Rectal smooth muscle tissue (tissue), 1 donor: Measurements from ENCODE around the gene PTPN7.

Experiments
- H3K27ac ChIP-seq: one replicate; pipeline ENCODE4 v1.7.0; 2013; ENCODE audit warnings: low read depth, low read length, inconsistent platforms
- H3K27me3 ChIP-seq: one replicate; pipeline ENCODE4 v1.7.0; 2013; ENCODE audit warnings: low read length; ENCODE audit not compliant: control insufficient read depth, insufficient read depth
- H3K36me3 ChIP-seq: one replicate; pipeline ENCODE4 v1.7.0; 2013; ENCODE audit warnings: low read length; ENCODE audit not compliant: control insufficient read depth, insufficient read depth
- H3K4me1 ChIP-seq: one replicate; pipeline ENCODE4 v1.7.0; 2013; ENCODE audit warnings: low read length; ENCODE audit not compliant: control insufficient read depth, insufficient read depth
- H3K4me3 ChIP-seq: one replicate; pipeline ENCODE4 v1.7.0; 2013; ENCODE audit warnings: low read length
- H3K9ac ChIP-seq: one replicate; pipeline ENCODE4 v1.7.0; 2013; ENCODE audit warnings: low read length

PTPN7 gene

DNA sequence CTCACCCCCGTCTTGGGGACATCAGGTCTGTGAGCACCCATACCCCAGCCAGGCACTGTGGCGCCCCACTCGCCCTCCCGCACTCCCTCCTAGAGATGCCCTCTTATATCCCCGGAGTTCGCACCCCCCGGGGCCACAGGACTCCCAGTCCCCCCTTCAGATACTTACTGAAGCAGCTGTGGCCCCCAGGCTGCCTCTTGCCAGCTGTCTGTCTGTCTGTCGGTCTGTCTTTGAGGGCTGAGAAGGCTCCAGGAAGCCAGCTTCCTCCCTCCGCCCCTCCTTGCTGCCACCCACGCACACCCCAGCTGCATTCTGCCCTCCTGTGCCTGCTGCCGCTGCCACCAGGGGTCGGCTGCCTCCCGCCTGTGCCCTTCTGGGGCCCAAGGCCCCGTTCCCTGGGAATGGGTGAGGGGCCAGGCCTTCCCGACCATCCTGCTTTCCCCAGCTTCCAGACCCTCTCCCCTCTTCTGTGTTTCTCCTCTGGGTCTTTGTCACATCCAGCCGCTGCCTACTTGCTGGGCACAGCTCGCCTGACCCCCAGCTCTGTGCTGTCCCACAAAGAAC lies at the start of gene PTPN7:
TSS of gene PTPN7 (minus strand) at position 226 of the 564 bp plus-strand sequence. CDS start 1,200 bp downstream, outside the sequence.
- no peaks in the 10 kb centered on the region for H3K27me3 ChIP-seq
- H3K27ac ChIP-seq = no peak within 1 kb of the TSS
- H3K36me3 ChIP-seq = no peaks in the 10 kb centered on the region
- H3K9ac ChIP-seq = peak within 1 kb of the TSS; percentile 59
- peak within 1 kb of the TSS; percentile 64 for H3K4me3 ChIP-seq
- H3K4me1 ChIP-seq = no peaks in the 10 kb centered on the region

DNA sequence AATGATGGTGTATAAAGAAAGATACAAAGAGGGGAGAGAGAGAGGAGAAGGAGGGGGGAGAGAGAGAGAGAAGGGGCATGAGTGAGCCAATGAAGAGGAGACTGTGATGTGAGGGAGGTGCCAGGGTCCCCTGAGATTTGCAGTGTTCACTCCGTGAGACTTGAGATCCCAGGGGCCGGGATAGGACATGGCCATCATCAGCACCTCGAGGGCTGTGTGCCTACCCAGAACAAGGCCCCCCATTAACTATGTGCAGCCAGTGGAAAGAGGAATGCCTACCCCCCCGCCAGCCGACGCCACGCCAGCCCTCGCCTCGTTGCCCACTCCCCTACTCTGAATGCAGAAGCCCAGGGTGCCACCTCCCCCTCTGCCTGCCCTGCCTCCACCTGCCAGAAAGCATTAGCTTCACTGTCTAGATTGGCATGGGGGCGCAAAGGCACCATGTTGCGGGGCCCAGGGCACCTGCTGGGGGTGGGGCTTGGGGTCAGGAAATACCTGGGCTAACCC lies 48.0 kb upstream of the PTPN7 start:
- no peak overlapping the region for H3K9ac ChIP-seq
- H3K4me1 ChIP-seq = no peaks in the 10 kb centered on the region
- H3K4me3 ChIP-seq = no peak overlapping the region
- no peak overlapping the region for H3K27ac ChIP-seq
- no peaks in the 10 kb centered on the region for H3K36me3 ChIP-seq
- no peaks in the 10 kb centered on the region for H3K27me3 ChIP-seq

DNA sequence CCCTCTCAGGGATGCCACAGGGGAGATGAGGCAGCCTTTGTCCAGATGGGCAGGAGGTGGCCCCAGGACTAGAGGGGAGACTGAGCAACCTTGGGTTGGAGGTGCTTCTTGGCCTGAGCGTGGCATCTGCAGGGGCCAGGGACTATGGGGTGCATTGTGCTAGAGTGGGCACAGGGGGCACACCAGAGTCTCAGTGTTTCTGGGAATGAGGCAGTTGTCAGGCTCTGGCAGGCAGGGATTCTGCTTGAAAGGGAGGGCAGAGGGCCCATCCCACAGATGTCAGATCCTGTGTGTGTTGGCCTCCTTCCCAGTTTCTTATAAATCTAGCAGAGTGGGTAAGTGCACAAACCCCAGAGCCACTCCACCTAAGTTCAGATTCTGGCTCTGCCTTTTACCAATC lies 46.9 kb upstream of the PTPN7 start:
- Histone ChIP-seq H3K27ac (no peak overlapping the region), H3K9ac (no peak overlapping the region), H3K4me3 (no peak overlapping the region), H3K36me3 (no peaks in the 10 kb centered on the region), H3K27me3 (no peaks in the 10 kb centered on the region), H3K4me1 (no peaks in the 10 kb centered on the region)

DNA sequence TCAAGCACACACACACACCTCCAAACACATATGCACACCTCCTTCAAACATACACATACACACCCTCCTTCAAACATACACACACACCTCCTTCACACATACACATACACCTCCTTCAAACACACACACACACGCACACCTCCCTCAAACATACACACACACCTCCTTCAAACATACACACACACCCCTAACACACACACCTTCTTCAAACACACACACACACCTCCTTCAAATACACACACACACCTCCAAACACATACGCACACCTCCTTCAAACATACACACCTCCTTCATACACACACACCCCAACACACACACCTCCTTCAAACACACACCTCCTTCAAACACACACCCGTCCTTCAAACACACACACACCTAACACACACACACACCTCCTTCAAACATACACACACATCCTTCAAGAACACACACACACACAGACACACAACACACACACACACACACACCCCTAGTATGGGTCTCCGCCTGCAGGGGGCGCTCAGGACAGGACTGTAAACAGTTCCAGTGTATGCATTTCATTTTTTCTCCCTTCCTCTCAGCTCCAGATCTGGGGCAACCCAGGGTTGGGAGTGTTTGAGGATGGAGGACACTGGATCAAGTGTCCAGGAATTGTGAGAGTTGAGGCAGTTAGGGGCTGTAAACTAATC lies 45.3 kb upstream of the PTPN7 start:
- Histone ChIP-seq H3K27me3 (no peaks in the 10 kb centered on the region), H3K36me3 (no peaks in the 10 kb centered on the region), H3K9ac (no peak overlapping the region), H3K27ac (no peak overlapping the region), H3K4me1 (no peaks in the 10 kb centered on the region), H3K4me3 (no peak overlapping the region)

DNA sequence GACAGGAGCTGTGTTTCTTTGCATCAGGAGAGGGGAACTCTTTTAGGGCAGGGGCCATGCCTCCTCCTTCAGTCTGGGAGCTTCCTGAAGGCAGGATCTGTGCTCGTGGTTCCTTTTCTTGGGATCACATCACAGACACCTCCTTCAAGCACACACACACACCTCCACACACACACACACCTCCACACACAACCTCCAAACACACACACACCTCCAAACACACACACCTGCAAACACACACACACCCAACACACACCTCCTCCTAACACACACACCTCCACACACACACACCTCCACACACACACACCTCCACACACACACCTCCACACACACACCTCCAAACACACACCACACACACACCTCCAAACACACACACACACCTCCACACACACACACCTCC lies 43.7 kb upstream of the PTPN7 start:
- no peak overlapping the region for H3K4me3 ChIP-seq
- no peaks in the 10 kb centered on the region for H3K4me1 ChIP-seq
- no peak overlapping the region for H3K9ac ChIP-seq
- H3K27me3 ChIP-seq = no peaks in the 10 kb centered on the region
- no peak overlapping the region for H3K27ac ChIP-seq
- no peaks in the 10 kb centered on the region for H3K36me3 ChIP-seq

DNA sequence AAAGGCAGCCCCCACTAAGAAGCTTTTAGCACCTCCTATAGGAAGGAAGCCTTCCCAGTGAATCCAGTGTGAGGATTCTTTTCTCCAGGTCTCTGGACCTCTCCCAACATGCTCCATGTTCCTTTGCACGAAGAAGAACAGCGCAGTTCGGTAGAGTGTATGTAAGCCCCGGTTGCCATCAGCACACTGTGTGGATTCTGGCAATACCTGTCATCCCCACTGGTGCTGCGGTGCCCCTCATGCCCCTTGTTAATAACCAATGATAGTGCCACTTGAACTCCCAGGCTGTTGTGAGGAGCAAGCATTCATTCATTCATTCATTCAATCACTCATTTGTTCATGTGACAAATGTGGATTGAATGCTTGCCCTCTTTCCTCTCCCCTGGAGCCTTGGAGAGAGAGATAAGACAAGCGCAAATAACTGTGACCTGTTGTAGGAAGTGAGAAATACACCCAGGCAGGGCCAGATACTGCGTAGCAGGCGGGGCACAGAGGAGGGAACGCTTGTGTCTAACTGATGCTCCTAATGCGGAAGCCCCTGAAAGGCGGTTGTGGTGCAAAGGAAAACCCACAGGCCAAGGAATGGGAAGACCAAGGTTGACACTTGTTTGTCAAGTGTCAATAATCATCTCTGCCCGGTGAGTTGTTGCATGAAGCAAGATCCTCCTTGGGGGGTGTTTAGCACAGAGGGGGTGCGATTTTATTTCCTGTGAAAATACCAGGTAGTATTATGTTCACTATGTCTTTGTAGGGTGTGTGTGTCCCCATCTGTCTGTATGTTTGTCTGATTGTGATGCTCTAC lies 43.0 kb upstream of the PTPN7 start:
- no peaks in the 10 kb centered on the region for H3K27me3 ChIP-seq
- no peak overlapping the region for H3K9ac ChIP-seq
- H3K4me3 ChIP-seq = no peak overlapping the region
- H3K27ac ChIP-seq = no peak overlapping the region
- H3K36me3 ChIP-seq = no peaks in the 10 kb centered on the region
- no peaks in the 10 kb centered on the region for H3K4me1 ChIP-seq

DNA sequence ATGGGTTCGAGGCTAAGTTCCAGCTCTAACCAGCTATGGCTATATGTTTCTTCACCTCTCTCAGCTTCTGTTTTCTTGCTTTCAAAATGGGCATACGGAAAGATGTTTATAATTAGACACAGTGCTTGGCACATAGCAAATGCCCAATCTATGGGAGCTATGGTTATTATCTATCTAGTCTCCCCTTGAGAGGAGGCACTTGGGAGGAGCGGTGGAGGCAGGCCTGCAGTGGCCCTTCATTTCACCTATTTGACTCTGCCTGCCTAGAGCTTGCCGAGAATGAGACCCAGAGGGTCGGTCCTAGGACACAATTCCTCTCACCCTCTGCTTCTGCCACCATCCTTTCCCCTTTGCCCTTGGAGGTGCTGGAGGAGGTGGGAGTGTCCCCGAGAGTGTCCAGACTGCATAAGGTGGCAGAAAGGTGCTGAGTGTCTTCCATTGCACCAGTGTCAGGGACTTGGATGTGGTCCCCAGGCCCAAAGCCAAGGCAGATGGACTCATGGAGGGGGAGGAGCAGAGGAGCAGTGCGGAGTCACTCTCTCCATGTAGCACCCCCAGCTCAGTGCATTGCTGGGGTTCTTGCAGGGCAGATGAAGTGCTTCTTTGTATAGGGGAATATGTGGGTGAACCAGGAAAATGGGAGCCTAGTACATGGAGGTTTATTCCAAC lies 42.2 kb upstream of the PTPN7 start:
- no peak overlapping the region for H3K27ac ChIP-seq
- no peaks in the 10 kb centered on the region for H3K36me3 ChIP-seq

DNA sequence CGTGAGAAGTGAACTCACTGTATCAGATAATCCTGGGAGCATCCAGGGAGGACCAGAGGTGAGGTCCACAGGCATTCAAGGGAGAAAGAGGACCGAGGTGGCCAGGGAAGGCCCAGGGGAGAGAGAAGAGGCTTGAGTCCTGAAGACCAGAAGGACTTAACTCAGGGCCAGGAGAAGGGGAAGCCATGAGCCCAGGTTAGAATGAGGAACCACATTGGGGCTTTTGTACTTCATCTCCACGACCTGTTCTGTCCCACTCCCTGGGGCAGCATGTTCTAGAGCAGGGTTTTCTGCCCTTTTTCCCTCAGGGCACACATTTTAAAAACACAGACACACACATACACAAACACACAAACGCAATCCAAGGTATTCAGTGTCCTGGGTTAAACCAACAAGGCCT lies 41.6 kb upstream of the PTPN7 start:
- Histone ChIP-seq H3K9ac (no peak overlapping the region), H3K27ac (no peak overlapping the region), H3K36me3 (no peaks in the 10 kb centered on the region), H3K4me1 (no peaks in the 10 kb centered on the region), H3K27me3 (no peaks in the 10 kb centered on the region), H3K4me3 (no peak overlapping the region)

More for the DNA sequence above, 42.2 kb upstream of the PTPN7 start:
- Histone ChIP-seq H3K4me1 (no peaks in the 10 kb centered on the region), H3K4me3 (no peak overlapping the region), H3K27me3 (no peaks in the 10 kb centered on the region), H3K9ac (no peak overlapping the region)

DNA sequence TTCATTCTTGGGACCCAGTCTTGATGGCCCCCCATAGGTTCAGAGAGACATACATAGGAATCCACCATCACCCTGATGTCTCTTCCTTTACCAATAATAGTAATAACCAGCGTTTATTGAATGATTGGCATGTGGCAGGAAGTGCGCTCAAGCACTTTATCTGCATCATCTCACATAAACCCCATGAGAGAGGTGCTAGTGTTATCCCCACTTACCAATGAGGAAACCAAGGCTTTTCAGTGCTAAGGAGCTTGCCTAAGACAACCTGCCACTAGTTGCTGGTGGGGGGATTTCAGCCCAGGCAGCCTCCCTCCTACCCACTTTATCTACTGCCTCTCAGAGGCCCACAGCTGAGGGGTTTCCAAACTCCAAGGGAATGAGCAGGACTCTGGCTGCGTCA lies 40.9 kb upstream of the PTPN7 start:
- no peak overlapping the region for H3K9ac ChIP-seq
- no peaks in the 10 kb centered on the region for H3K36me3 ChIP-seq
- no peak overlapping the region for H3K4me3 ChIP-seq
- no peaks in the 10 kb centered on the region for H3K4me1 ChIP-seq
- H3K27me3 ChIP-seq = no peaks in the 10 kb centered on the region
- H3K27ac ChIP-seq = no peak overlapping the region

DNA sequence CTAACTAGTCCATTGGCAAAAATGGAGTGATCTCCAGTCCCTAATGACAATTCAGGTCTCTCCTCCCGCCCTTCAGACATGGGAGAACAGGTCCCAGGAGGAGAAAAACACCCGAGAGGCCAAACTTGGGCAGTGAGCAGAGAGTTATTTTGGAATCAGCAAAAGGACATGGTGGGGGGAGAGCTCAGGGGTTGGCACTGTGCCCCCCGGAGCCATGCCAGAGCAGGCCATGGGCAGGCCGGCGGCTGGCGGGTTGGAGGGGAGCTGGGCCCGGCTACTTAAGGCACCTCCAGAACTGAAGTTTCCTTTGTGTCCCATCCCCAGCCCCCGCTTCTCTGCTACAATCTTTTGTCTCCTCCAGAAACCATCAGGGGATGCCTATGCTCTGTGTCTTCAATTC lies 40.3 kb upstream of the PTPN7 start:
- no peak overlapping the region for H3K27ac ChIP-seq
- no peaks in the 10 kb centered on the region for H3K4me1 ChIP-seq
- H3K27me3 ChIP-seq = no peaks in the 10 kb centered on the region
- H3K4me3 ChIP-seq = no peak overlapping the region
- no peak overlapping the region for H3K9ac ChIP-seq
- H3K36me3 ChIP-seq = no peaks in the 10 kb centered on the region

DNA sequence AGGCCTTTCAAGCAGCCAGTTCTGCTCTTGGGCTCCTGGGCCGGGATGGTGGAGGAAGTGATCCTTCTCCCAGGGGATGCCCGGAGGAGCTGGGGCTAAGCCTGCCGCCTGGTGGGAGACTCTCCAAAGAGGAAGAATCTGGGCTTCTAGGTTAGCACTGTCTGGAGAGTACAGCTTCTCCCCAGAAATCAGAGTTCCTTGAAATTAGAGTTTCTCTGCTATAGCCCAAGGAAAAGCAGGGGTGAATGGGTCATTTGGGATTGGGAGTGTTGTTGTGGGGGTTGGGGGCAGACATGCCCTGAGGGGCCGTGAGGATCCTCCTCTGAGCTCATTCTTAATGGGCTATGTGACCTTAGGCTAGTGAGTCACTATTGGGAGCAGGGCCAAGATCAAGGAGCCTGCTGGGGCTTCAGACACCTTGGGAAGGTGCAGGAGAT lies 39.7 kb upstream of the PTPN7 start:
- H3K27me3 ChIP-seq = peaks cover 5% of the 10 kb centered on the region
- no peaks in the 10 kb centered on the region for H3K36me3 ChIP-seq
- H3K4me1 ChIP-seq = no peaks in the 10 kb centered on the region
- H3K27ac ChIP-seq = no peak overlapping the region
- H3K4me3 ChIP-seq = no peak overlapping the region
- H3K9ac ChIP-seq = no peak overlapping the region
